ENCODE measurements around the gene GALNT18. TPM values are rescaled to one million over a fixed set of nuclear protein-coding genes. Genes with fewer than 3 reads are reported as not detected.

GALNT18 gene
- total RNA-seq, 1 experiment from 2014 or later = 14.1 TPM

DNA sequence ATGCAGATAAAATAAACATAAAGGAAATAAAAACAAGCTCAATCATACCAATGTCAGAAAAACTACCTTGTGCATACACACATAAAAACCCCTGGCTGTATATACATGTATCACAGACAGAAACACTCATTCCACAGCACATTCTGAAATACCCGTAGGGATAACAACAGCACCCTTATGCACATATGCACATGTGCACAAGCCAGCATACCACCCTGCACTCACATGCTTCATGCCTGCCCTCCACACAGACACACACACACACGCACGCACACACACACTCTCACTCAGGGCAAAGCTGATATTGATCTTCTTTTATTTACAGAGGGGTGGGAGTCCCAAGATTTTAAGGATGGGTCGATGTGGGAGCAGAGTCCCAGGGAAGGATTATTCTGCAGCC, 360.9 kb downstream of the GALNT18 start:
- H3K36me3 Mint-ChIP-seq (ENCODE audit: insufficient read depth, unreplicated experiment) = no peaks in the 10 kb centered on the region
- intact Hi-C loops (cut with micrococcal nuclease) = loop anchor here (10.0 kb wide), 1 partner anchor 316 kb away; no protein-coding TSS in a partner anchor
- ChIA-PET CTCF (interaction anchor here (0.7 to 1.4 kb wide), 2 partner anchors 232 to 486 kb away, joined by 3 to 4 read pairs; no protein-coding TSS in a partner anchor), POLR2A (interaction anchor here (0.5 kb wide), 1 partner anchor 36 kb away, joined by 3 read pairs; no protein-coding TSS in a partner anchor)
- H3K4me3 Mint-ChIP-seq (ENCODE audit: unreplicated experiment) = no peak overlapping the region
- H3K27me3 Mint-ChIP-seq (ENCODE audit: insufficient read depth, unreplicated experiment) = peaks cover 12% of the 10 kb centered on the region
- TF ChIP-seq, protein P1, sequence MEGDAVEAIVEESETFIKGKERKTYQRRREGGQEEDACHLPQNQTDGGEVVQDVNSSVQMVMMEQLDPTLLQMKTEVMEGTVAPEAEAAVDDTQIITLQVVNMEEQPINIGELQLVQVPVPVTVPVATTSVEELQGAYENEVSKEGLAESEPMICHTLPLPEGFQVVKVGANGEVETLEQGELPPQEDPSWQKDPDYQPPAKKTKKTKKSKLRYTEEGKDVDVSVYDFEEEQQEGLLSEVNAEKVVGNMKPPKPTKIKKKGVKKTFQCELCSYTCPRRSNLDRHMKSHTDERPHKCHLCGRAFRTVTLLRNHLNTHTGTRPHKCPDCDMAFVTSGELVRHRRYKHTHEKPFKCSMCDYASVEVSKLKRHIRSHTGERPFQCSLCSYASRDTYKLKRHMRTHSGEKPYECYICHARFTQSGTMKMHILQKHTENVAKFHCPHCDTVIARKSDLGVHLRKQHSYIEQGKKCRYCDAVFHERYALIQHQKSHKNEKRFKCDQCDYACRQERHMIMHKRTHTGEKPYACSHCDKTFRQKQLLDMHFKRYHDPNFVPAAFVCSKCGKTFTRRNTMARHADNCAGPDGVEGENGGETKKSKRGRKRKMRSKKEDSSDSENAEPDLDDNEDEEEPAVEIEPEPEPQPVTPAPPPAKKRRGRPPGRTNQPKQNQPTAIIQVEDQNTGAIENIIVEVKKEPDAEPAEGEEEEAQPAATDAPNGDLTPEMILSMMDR (IDR thresholded peaks at IDR 0.05; ENCODE audit: unreplicated experiment) = no peak
- no TSS peak for BruUV-seq (replicated peaks)
- H3K9me3 Mint-ChIP-seq (ENCODE audit: unreplicated experiment) = no peaks in the 10 kb centered on the region
- no peak for DNase-seq (ENCODE audit: unreplicated experiment)
- peaks cover 9% of the 10 kb centered on the region for H3K4me1 Mint-ChIP-seq (ENCODE audit: insufficient read depth, unreplicated experiment)
- no peak overlapping the region for H3K27ac Mint-ChIP-seq (ENCODE audit: low read depth, unreplicated experiment)

DNA sequence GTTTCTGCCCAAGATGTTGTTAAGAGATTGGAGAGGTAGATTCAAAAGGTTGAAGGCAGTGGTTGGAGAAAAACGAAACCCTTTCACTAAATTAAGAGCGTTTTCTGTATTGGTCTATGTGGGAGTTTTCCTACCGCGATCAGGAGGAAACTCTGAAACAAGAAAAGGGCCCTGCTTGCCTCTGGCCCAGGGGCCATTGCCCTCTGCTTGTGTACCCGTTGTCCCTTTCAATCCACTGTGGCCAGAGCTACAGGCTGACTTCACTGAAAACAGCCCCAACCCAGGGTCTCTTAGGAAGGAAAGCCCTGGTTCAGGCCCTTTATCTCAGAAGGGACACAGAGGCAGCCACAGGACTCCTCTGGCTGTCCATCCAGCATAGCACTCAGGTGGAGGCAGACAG, 367.8 kb downstream of the GALNT18 start:
- POLR2A ChIA-PET = no interaction called here
- intact Hi-C loops (cut with micrococcal nuclease) = no loop called here
- Mint-ChIP-seq H3K27me3 (ENCODE audit: insufficient read depth, unreplicated experiment) (peaks cover 10% of the 10 kb centered on the region), H3K4me1 (ENCODE audit: insufficient read depth, unreplicated experiment) (no peaks in the 10 kb centered on the region), H3K9me3 (ENCODE audit: unreplicated experiment) (no peaks in the 10 kb centered on the region), H3K27ac (ENCODE audit: low read depth, unreplicated experiment) (no peak overlapping the region), H3K36me3 (ENCODE audit: insufficient read depth, unreplicated experiment) (no peaks in the 10 kb centered on the region), H3K4me3 (ENCODE audit: unreplicated experiment) (no peak overlapping the region)
- BruUV-seq (replicated peaks) = no TSS peak
- CTCF ChIA-PET = interaction anchor here (0.6 to 1.1 kb wide), 2 partner anchors 231 to 1001 kb away, joined by 3 to 4 read pairs; no protein-coding TSS in a partner anchor
- TF ChIP-seq, protein P1 (IDR thresholded peaks at IDR 0.05; ENCODE audit: unreplicated experiment) = no peak
- no peak for DNase-seq (ENCODE audit: unreplicated experiment)

DNA sequence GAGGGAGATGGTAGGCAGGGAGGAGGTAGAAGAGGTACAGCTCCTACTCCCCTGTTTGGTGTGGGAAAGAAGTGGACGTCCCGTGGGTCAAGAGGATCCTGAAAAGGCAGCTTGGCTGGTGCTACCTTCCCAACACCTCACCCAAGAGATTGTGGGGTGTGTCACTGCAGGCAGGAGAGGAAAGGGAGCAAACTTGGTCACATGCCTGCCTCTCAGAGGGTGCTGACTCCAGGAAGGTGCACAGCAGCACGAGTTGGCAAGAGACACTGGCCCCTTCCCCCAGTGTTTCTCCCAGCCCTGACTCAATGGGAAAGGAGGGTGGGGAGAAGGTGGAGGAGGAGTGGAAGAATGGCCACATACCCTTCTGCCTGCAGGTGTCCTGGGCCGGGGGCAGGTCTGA, 368.3 kb downstream of the GALNT18 start:
- intact Hi-C loops (cut with micrococcal nuclease) = no loop called here
- BruUV-seq (replicated peaks) = no TSS peak
- POLR2A ChIA-PET = no interaction called here
- Mint-ChIP-seq H3K27ac (ENCODE audit: low read depth, unreplicated experiment) (no peak overlapping the region), H3K27me3 (ENCODE audit: insufficient read depth, unreplicated experiment) (peaks cover 10% of the 10 kb centered on the region), H3K36me3 (ENCODE audit: insufficient read depth, unreplicated experiment) (no peaks in the 10 kb centered on the region), H3K9me3 (ENCODE audit: unreplicated experiment) (no peaks in the 10 kb centered on the region), H3K4me3 (ENCODE audit: unreplicated experiment) (no peak overlapping the region), H3K4me1 (ENCODE audit: insufficient read depth, unreplicated experiment) (no peaks in the 10 kb centered on the region)
- CTCF ChIA-PET = interaction anchor here (0.6 kb wide), 1 partner anchor 1000 kb away, joined by 3 read pairs; no protein-coding TSS in a partner anchor
- TF ChIP-seq, protein P1 (IDR thresholded peaks at IDR 0.05; ENCODE audit: unreplicated experiment) = no peak
- no peak for DNase-seq (ENCODE audit: unreplicated experiment)

DNA sequence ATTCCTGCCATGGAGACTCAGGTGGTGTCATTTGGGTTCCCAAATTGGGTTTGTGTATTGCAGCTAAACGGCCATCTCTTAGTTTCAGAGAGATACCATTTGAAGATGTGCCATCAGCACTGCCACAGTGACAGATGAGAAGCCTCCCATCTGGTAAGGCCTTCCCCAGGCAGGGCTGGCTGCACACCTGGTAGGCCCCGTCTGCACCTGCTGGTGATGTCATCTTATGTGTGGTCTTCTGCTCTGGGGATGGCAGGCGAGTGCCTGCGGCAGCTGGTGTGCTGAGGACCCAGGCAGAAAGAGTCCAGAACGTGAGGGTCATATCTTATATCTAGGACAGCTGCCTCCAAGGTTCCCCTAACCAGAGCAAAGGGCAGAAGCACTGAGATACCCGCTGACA, 369.4 kb downstream of the GALNT18 start:
- Mint-ChIP-seq H3K36me3 (ENCODE audit: insufficient read depth, unreplicated experiment) (no peaks in the 10 kb centered on the region), H3K4me1 (ENCODE audit: insufficient read depth, unreplicated experiment) (no peaks in the 10 kb centered on the region), H3K27ac (ENCODE audit: low read depth, unreplicated experiment) (no peak overlapping the region), H3K4me3 (ENCODE audit: unreplicated experiment) (no peak overlapping the region), H3K9me3 (ENCODE audit: unreplicated experiment) (no peaks in the 10 kb centered on the region), H3K27me3 (ENCODE audit: insufficient read depth, unreplicated experiment) (peaks cover 10% of the 10 kb centered on the region)
- intact Hi-C loops (cut with micrococcal nuclease) = no loop called here
- no peak for DNase-seq (ENCODE audit: unreplicated experiment)
- TF ChIP-seq, protein P1 (IDR thresholded peaks at IDR 0.05; ENCODE audit: unreplicated experiment) = no peak
- no TSS peak for BruUV-seq (replicated peaks)
- POLR2A ChIA-PET = no interaction called here
- CTCF ChIA-PET = interaction anchor here (0.9 to 1.9 kb wide), 4 partner anchors 9 to 225 kb away, joined by 3 to 6 read pairs (median 4); no protein-coding TSS in a partner anchor

Measured in MCF 10A (cell line).